A673 (cell line): Measurements from ENCODE around the gene DCUN1D3.

Experiments
- EZH2 ChIP-seq: fragments of 200-600 bp; sonication (generic); IDR thresholded peaks from 2 replicates; pipeline ENCODE4 v1.6.1; 2017; ENCODE audit warnings: borderline replicate concordance, low read depth, mild to moderate bottlenecking, mixed read lengths, antibody characterized with exemption, low read length; ENCODE audit not compliant: poor library complexity, severe bottlenecking
- TF ChIP-seq, protein P1 (sequence below): fragments of 300-800, 200-600 bp; sonication (generic); conservative IDR thresholded peaks from 2 replicates; pipeline ENCODE4 v1.5.1; 2017; ENCODE audit warnings: low read depth, mild to moderate bottlenecking, antibody characterized with exemption, low read length, moderate library complexity, mixed read lengths

DNA sequence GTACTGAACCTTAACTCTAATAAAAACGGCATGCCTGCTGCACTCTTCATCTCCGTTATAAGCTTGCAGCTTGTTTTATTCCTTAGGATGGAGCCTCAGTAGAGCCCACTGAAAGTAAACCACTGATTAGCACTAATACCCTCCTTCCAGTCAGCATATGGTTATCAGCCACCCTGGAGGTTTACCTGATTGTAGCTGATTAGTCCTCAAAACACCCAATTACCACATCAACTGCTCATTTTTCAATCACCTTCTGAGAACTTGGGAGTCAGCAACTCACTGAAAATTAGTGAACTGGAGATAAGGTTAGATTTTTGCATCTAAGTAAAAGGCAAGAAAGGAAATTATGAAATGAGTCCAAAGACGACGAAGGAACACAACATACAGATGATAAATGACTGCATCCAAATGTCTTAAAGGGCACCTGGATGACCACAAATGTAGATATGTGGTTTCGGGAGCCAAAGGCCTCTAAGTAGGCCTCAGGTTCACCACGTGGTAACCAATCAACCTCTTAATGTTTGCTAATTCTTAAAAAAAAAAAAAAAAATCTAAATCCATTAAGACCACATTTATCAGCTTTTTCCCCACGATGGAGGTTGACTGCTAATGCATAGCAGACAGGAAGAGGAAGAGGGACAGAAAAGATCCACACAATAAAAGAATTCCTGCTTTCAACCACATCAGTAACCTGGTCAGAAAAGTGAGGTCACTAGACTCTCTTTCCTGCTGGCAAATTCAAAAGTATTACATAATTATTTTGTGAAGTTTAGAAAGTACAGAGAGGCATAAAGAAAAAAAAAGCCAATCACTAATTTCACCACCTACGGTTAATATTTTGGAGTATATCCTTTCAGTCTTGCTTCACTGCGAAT, 28.0 kb downstream of the DCUN1D3 start:
- TF ChIP-seq, protein P1, sequence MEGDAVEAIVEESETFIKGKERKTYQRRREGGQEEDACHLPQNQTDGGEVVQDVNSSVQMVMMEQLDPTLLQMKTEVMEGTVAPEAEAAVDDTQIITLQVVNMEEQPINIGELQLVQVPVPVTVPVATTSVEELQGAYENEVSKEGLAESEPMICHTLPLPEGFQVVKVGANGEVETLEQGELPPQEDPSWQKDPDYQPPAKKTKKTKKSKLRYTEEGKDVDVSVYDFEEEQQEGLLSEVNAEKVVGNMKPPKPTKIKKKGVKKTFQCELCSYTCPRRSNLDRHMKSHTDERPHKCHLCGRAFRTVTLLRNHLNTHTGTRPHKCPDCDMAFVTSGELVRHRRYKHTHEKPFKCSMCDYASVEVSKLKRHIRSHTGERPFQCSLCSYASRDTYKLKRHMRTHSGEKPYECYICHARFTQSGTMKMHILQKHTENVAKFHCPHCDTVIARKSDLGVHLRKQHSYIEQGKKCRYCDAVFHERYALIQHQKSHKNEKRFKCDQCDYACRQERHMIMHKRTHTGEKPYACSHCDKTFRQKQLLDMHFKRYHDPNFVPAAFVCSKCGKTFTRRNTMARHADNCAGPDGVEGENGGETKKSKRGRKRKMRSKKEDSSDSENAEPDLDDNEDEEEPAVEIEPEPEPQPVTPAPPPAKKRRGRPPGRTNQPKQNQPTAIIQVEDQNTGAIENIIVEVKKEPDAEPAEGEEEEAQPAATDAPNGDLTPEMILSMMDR: no peak
- TF ChIP-seq EZH2: no peak
